Measurements from ENCODE around the gene ZNF280B. TPM values are rescaled to one million over a fixed set of nuclear protein-coding genes. Genes with fewer than 3 reads are reported as not detected.
"Not testable (repeated sequence)": the region's sequence is repeated elsewhere in the genome, so short reads cannot be mapped to it uniquely, and the experiment has no call there.

Gene ZNF280B
- total RNA-seq, 2 experiments from 2014 or later, result 2.9 to 5.3 TPM

- intact Hi-C loops (cut with micrococcal nuclease; ENCODE audit: unreplicated experiment), result loop anchor here (10.0 kb wide), 1 partner anchor 773 kb away; the partner anchor contains the start of gene YPEL1
- H3K79me2 ChIP-seq (ENCODE audit: insufficient read depth, low read depth, low read length), result peaks cover 7% of the 10 kb centered on the region; the same call in 1 of the 2 replicates
- H4K20me1 ChIP-seq (ENCODE audit: insufficient read depth, low read length), result no peaks in the 10 kb centered on the region
- DNase-seq (ENCODE audit: low spot score), result peak; percentile 27
- peak overlapping the region; percentile 83 for H3K4me2 ChIP-seq (ENCODE audit: low read length)
- H3K36me3 ChIP-seq (ENCODE audit: insufficient read depth, low read length), result peaks cover 43% of the 10 kb centered on the region
- CTCF ChIA-PET (ENCODE audit: unreplicated experiment), result interaction anchor here (0.7 kb wide), 1 partner anchor 85 kb away, joined by 3 read pairs; no protein-coding TSS in a partner anchor
- peak overlapping the region; percentile 77 for H3K4me3 ChIP-seq (ENCODE audit: low read depth, low read length, poor library complexity, severe bottlenecking)
- H2AFZ ChIP-seq (ENCODE audit: low read length), result peak overlapping the region; percentile 58
- peaks cover 4% of the 10 kb centered on the region for H3K4me1 ChIP-seq (ENCODE audit: insufficient read depth, low read length, poor library complexity, severe bottlenecking)
- TF ChIP-seq EZH2phosphoT487 (IDR thresholded peaks at IDR 0.05; ENCODE audit: borderline replicate concordance, low read depth, low read length), result no peak
- TF ChIP-seq, protein P1, sequence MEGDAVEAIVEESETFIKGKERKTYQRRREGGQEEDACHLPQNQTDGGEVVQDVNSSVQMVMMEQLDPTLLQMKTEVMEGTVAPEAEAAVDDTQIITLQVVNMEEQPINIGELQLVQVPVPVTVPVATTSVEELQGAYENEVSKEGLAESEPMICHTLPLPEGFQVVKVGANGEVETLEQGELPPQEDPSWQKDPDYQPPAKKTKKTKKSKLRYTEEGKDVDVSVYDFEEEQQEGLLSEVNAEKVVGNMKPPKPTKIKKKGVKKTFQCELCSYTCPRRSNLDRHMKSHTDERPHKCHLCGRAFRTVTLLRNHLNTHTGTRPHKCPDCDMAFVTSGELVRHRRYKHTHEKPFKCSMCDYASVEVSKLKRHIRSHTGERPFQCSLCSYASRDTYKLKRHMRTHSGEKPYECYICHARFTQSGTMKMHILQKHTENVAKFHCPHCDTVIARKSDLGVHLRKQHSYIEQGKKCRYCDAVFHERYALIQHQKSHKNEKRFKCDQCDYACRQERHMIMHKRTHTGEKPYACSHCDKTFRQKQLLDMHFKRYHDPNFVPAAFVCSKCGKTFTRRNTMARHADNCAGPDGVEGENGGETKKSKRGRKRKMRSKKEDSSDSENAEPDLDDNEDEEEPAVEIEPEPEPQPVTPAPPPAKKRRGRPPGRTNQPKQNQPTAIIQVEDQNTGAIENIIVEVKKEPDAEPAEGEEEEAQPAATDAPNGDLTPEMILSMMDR (conservative IDR thresholded peaks at IDR 0.05; ENCODE audit: low read length), result no peak
- POLR2A ChIA-PET, result no interaction called here
- H3K9me2 ChIP-seq (ENCODE audit: insufficient read depth, low read length), result no peaks in the 10 kb centered on the region
- no TSS peak for BruUV-seq (replicated peaks)
- H3K9me3 ChIP-seq (ENCODE audit: low read length), result peaks cover 11% of the 10 kb centered on the region; the same call in 1 of the 2 replicates
- no peak overlapping the region for H3K27ac ChIP-seq (ENCODE audit: low read depth, low read length, poor library complexity, severe bottlenecking)
Observed at GRCh38 chr22:22507743-22508273, 734 bp downstream of the ZNF280B start.

DNA sequence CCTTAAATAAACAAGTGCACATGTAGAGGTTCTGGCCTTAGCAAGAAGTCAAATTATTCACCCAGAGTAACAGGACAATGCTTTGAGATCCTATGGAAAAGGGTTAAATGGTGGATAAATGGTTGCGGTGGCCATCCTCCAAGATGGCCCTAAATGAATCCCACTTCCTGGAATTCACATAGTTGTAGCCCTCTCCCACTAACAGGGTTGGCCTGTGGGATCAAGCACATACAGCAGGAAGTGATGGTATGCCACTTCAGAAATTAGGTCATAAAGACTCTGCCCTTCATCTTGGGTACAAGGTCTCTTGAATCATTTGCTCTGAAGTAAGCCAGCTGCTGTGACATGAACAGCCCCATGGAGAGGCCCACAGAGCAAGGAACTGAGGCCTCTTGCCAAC lies 1.8 kb downstream of the ZNF280B start:
- H3K4me3 ChIP-seq (ENCODE audit: low read depth, low read length, poor library complexity, severe bottlenecking), result no peak overlapping the region
- no peaks in the 10 kb centered on the region for H3K9me2 ChIP-seq (ENCODE audit: insufficient read depth, low read length)
- no peak overlapping the region for H3K27ac ChIP-seq (ENCODE audit: low read depth, low read length, poor library complexity, severe bottlenecking)
- no peaks in the 10 kb centered on the region for H4K20me1 ChIP-seq (ENCODE audit: insufficient read depth, low read length)
- POLR2A ChIA-PET, result interaction anchor here (0.5 to 0.6 kb wide), 2 partner anchors 20 to 79 kb away, joined by 3 to 7 read pairs; no protein-coding TSS in a partner anchor
- peaks cover 11% of the 10 kb centered on the region; the same call in 1 of the 2 replicates for H3K9me3 ChIP-seq (ENCODE audit: low read length)
- H3K4me1 ChIP-seq (ENCODE audit: insufficient read depth, low read length, poor library complexity, severe bottlenecking), result peaks cover 4% of the 10 kb centered on the region
- no TSS peak for BruUV-seq (replicated peaks)
- H2AFZ ChIP-seq (ENCODE audit: low read length), result no peak overlapping the region
- intact Hi-C loops (cut with micrococcal nuclease; ENCODE audit: unreplicated experiment), result loop anchor here (10.0 kb wide), 1 partner anchor 772 kb away; the partner anchor contains the start of gene YPEL1
- CTCF ChIA-PET (ENCODE audit: unreplicated experiment), result no interaction called here
- TF ChIP-seq EZH2phosphoT487 (IDR thresholded peaks at IDR 0.05; ENCODE audit: borderline replicate concordance, low read depth, low read length), result no peak
- TF ChIP-seq, protein P1 (conservative IDR thresholded peaks at IDR 0.05; ENCODE audit: low read length), result no peak
- no peak for DNase-seq (ENCODE audit: low spot score)
- H3K36me3 ChIP-seq (ENCODE audit: insufficient read depth, low read length), result peaks cover 54% of the 10 kb centered on the region
- no peak overlapping the region for H3K4me2 ChIP-seq (ENCODE audit: low read length)
- H3K79me2 ChIP-seq (ENCODE audit: insufficient read depth, low read depth, low read length), result peaks cover 7% of the 10 kb centered on the region; the same call in 1 of the 2 replicates

GRCh38 chr22:22498267-22498666 lies 10.3 kb downstream of the ZNF280B start:
- Histone ChIP-seq H3K4me2 (ENCODE audit: low read length) (no peak overlapping the region), H2AFZ (ENCODE audit: low read length) (no peak overlapping the region), H3K4me1 (ENCODE audit: insufficient read depth, low read length, poor library complexity, severe bottlenecking) (no peaks in the 10 kb centered on the region), H3K36me3 (ENCODE audit: insufficient read depth, low read length) (peaks cover 32% of the 10 kb centered on the region), H3K4me3 (ENCODE audit: low read depth, low read length, poor library complexity, severe bottlenecking) (no peak overlapping the region), H3K9me2 (ENCODE audit: insufficient read depth, low read length) (no peaks in the 10 kb centered on the region), H3K27ac (ENCODE audit: low read depth, low read length, poor library complexity, severe bottlenecking) (no peak overlapping the region), H3K9me3 (ENCODE audit: low read length) (no peaks in the 10 kb centered on the region), H3K79me2 (ENCODE audit: insufficient read depth, low read depth, low read length) (peaks cover 6% of the 10 kb centered on the region; the same call in 1 of the 2 replicates), H4K20me1 (ENCODE audit: insufficient read depth, low read length) (no peaks in the 10 kb centered on the region)
- no TSS peak for BruUV-seq (replicated peaks)
- intact Hi-C loops (cut with micrococcal nuclease; ENCODE audit: unreplicated experiment), result no loop called here
- CTCF ChIA-PET (ENCODE audit: unreplicated experiment), result no interaction called here
- DNase-seq (ENCODE audit: low spot score), result no peak
- POLR2A ChIA-PET, result interaction anchor here (1.2 kb wide), 1 partner anchor 9 kb away, joined by 3 read pairs; no protein-coding TSS in a partner anchor
- no peak for TF ChIP-seq EZH2phosphoT487 (IDR thresholded peaks at IDR 0.05; ENCODE audit: borderline replicate concordance, low read depth, low read length)
- TF ChIP-seq, protein P1 (conservative IDR thresholded peaks at IDR 0.05; ENCODE audit: low read length), result no peak

GRCh38 chr22:22491589-22491988 lies 17.0 kb downstream of the ZNF280B start:
- H3K9me2 ChIP-seq (ENCODE audit: insufficient read depth, low read length); CTCF ChIA-PET (ENCODE audit: unreplicated experiment); H3K27ac ChIP-seq (ENCODE audit: low read depth, low read length, poor library complexity, severe bottlenecking); BruUV-seq (replicated peaks); H4K20me1 ChIP-seq (ENCODE audit: insufficient read depth, low read length); intact Hi-C loops (cut with micrococcal nuclease; ENCODE audit: unreplicated experiment); DNase-seq (ENCODE audit: low spot score); H3K9me3 ChIP-seq (ENCODE audit: low read length); H3K4me2 ChIP-seq (ENCODE audit: low read length); H3K4me1 ChIP-seq (ENCODE audit: insufficient read depth, low read length, poor library complexity, severe bottlenecking); H3K4me3 ChIP-seq (ENCODE audit: low read depth, low read length, poor library complexity, severe bottlenecking); H2AFZ ChIP-seq (ENCODE audit: low read length); H3K79me2 ChIP-seq (ENCODE audit: insufficient read depth, low read depth, low read length): not testable (repeated sequence)
- POLR2A ChIA-PET, result interaction anchor here (0.6 kb wide), 1 partner anchor 27 kb away, joined by 6 read pairs; no protein-coding TSS in a partner anchor
- peaks cover 69% of the 10 kb centered on the region for H3K36me3 ChIP-seq (ENCODE audit: insufficient read depth, low read length)

All from OCI-LY7 (cell line).